AG04449 (cell line): ENCODE results near the gene RPUSD2.

Experiments used
- CTCF ChIA-PET: fragments of 350-600 bp; formaldehyde crosslinking; extraction: SDS; loops from one replicate; lab custom pipeline; 2021; ENCODE audit warnings: antibody characterized with exemption; lab: Yijun Ruan, JAX
- POLR2A ChIA-PET: fragments of 400-600, 350-600 bp; formaldehyde crosslinking; extraction: SDS; loops from one replicate; lab custom pipeline; 2020; ENCODE audit warnings: antibody characterized with exemption, inconsistent platforms; lab: Yijun Ruan, JAX
- DNase-seq: peaks from one replicate; pipeline ENCODE4 v3.0.0-alpha.2; 2010; ENCODE audit warnings: low read depth, low spot score
- H3K4me3 ChIP-seq: 2 replicates; pipeline ENCODE4 v1.5.1; 2011; ENCODE audit warnings: low read depth, mild to moderate bottlenecking, control low read depth, low read length
- CTCF ChIP-seq: IDR thresholded peaks from one replicate; pipeline ENCODE4 v1.5.1; 2011; ENCODE audit warnings: mild to moderate bottlenecking, moderate library complexity, low read length, control low read depth, inconsistent platforms; ENCODE audit not compliant: insufficient read depth; ENCODE audit errors: missing control alignments

RPUSD2 gene

GRCh38 chr15:40549894-40550293 is 19.2 kb upstream of the RPUSD2 start:
- ChIA-PET CTCF (no interaction called here), POLR2A (no interaction called here)
- TF ChIP-seq CTCF, result no peak
- no peak for DNase-seq
- no peak overlapping the region for H3K4me3 ChIP-seq

DNA sequence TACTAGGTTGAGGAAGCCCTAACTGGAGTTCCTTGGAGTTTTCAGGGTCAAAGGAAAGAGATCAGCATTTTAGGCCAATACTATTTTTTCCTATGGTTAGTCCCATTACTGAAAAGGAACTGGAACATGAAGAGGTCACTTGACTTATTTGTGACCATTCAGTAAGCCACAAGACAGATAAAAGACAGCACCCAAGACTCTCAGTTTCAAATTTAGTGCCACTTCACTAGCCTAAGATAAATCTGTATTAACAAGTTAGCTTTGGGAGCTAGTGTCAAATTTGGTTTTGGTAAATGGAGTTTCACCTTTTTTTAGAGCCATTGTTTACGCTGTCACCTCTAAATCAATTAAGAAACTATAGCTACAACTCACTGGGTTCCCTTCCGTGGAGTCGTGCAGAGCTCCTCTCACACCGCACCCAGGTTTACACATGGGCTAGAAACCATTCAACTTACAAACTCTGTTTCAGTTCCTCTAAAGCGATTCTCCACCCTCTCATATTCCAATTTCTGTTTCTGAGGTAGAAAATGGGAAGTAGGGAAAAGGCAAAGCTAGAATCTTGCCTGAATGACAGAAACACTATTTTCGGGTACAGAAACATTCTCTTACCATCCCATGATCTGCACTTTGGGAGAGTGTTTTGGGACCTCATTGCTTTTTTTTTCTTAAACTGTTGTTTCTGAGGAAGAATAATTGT is 18.6 kb upstream of the RPUSD2 start:
- H3K4me3 ChIP-seq, result no peak overlapping the region
- DNase-seq, result no peak
- CTCF ChIA-PET, result no interaction called here
- TF ChIP-seq CTCF, result no peak
- POLR2A ChIA-PET, result no interaction called here

DNA sequence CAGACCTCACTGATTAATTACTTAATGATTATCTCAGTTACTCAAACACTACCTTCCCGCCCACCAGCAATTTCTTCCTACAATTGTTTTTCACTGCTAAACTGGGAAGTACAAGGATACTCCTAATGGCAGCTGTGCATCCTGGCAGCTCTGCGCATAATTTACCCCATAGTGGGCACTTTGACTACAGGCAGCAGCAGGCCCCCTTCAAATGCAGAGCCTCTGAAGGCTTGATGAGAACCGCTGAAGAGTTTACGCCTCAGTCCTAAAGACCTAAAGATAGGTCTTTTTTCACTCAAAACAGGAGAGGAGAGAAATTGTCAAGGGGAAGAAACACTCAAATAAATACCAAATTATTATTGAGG is 15.0 kb upstream of the RPUSD2 start:
- ChIA-PET POLR2A (no interaction called here), CTCF (interaction anchor here (0.6 kb wide), 1 partner anchor 32 kb away, joined by 3 read pairs; no protein-coding TSS in a partner anchor)
- TF ChIP-seq CTCF, result no peak
- H3K4me3 ChIP-seq, result no peak overlapping the region
- no peak for DNase-seq

DNA sequence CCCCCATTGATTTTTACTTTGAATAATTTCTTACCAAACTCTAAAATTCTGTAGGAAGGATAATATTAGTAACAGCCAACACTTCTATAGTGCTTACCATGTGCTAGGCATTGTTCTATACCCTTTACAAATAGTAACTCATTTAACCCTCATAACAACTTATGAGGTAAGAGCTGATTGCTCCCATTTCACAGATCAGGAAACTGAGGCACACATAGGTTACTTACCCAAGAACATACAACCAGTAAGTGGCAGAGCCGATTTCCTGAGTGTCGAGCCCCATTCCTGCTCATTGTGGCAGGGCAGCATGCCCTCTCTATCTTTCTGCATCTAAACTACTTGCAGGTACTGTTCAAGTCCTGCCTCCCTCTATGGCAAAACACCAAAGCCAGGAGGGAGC is 13.2 kb upstream of the RPUSD2 start:
- no peak for DNase-seq
- CTCF ChIA-PET, result no interaction called here
- POLR2A ChIA-PET, result no interaction called here
- no peak overlapping the region for H3K4me3 ChIP-seq
- no peak for TF ChIP-seq CTCF

- CTCF ChIA-PET, result interaction anchor here (2.2 kb wide), 1 partner anchor 31 kb away, joined by 6 read pairs; no protein-coding TSS in a partner anchor
- DNase-seq, result no peak
- POLR2A ChIA-PET, result no interaction called here
- TF ChIP-seq CTCF, result no peak
- no peak overlapping the region for H3K4me3 ChIP-seq
Measured at GRCh38 chr15:40558952-40559742, 10.0 kb upstream of the RPUSD2 start.

DNA sequence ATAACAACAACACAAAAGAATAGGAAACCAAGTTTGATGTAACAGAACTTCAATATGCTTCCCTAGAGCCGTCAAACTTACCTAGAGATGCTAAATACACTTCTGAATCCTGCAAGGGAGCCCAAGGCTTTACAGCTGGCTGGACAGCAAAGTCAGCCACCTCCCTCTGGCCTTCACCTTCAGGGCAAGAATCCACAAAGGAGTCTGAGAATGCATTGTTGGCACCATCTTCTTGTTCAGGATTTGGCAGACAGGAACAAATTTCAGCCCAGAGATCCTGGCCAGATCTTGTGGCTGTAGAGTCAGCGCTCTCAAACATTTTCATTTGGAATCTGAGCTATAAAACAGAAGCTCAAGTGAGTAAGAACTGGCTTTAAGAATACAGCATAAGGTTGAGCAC is 6.4 kb upstream of the RPUSD2 start:
- no peak overlapping the region for H3K4me3 ChIP-seq
- TF ChIP-seq CTCF, result no peak
- DNase-seq, result no peak
- ChIA-PET CTCF (interaction anchor here (0.9 to 1.9 kb wide), 2 partner anchors 10 to 55 kb away, joined by 3 to 6 read pairs; no protein-coding TSS in a partner anchor), POLR2A (no interaction called here)
